ENCODE results near the gene B4GALNT4. TPM values are rescaled to one million over a fixed set of nuclear protein-coding genes. Genes with fewer than 3 reads are reported as not detected.

Gene B4GALNT4
- total and polyA plus RNA-seq, 2 of the 13 experiments (the other 11 are each of a cell fraction or from before 2014, with no cell fraction given), result 30.5 to 50.1 TPM

DNA sequence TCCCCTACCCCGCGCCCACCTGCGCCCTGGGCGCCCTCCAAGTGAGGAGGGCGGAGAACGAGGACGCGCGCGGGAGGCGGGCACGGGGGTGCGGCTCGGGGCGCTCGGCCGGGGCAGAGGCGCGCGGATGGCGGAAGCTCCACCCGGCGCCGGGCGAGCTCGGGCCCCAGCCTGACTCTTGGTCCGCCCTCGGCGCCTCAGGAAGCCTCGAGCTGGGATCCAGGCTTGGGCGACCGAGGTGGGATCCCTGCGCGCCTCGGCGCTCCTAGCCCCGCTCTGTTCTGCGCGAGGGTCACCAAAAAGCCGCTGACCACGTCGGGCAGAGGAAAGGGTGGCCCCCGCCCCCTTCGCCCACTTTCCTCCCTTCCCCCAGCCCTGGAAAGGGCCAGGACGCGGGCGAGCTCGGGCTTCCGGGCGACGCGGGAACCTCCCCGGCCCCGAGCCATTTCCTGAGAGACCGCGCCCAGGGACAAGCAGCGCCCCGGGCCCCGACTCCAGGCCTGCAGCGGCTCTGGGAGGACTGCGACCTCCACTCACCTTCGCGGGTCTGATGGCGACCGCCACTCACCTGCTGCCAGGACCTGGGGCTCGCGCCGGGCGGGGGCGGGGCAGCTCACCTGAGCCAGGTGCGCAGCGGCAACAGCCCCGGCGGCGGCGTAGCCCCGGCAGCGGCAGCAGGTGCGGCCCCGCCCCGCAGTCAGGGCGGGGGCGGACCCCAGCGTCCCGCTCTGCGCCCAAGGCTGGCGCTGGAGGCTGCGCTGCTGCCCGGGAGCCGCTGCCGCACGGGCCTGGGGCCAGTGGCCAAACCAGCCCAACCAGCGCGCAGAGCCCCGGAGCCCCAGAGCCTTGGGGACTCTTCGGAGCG, 47.7 kb downstream of the B4GALNT4 start (continued):
- TF ChIP-seq ZBTB26 (CRISPR knock-in tag; IDR thresholded peaks at IDR 0.05; ENCODE audit: borderline replicate concordance) (no peak), ZNF777 (CRISPR knock-in tag; IDR thresholded peaks at IDR 0.05) (peak; percentile 51), SMAD1 (CRISPR knock-in tag; IDR thresholded peaks at IDR 0.05; ENCODE audit: borderline replicate concordance, low read depth) (no peak; the same call in 1 of the 2 replicates), JUND (CRISPR knock-in tag; IDR thresholded peaks at IDR 0.05) (no peak), ZNF556 (CRISPR knock-in tag; IDR thresholded peaks at IDR 0.05; ENCODE audit: borderline replicate concordance) (peak; percentile 57; the same call in 1 of the 2 replicates), ZNF704 (CRISPR knock-in tag; IDR thresholded peaks at IDR 0.05; ENCODE audit: borderline replicate concordance) (no peak), SALL2 (CRISPR knock-in tag; IDR thresholded peaks at IDR 0.05) (0 out of 2 replicates have a peak, but pooled peaks have one; percentile 31)
- TF ChIP-seq, protein P1, sequence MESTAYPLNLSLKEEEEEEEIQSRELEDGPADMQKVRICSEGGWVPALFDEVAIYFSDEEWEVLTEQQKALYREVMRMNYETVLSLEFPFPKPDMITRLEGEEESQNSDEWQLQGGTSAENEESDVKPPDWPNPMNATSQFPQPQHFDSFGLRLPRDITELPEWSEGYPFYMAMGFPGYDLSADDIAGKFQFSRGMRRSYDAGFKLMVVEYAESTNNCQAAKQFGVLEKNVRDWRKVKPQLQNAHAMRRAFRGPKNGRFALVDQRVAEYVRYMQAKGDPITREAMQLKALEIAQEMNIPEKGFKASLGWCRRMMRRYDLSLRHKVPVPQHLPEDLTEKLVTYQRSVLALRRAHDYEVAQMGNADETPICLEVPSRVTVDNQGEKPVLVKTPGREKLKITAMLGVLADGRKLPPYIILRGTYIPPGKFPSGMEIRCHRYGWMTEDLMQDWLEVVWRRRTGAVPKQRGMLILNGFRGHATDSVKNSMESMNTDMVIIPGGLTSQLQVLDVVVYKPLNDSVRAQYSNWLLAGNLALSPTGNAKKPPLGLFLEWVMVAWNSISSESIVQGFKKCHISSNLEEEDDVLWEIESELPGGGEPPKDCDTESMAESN (CRISPR knock-in tag; conservative IDR thresholded peaks at IDR 0.05), result 0 out of 2 replicates have a peak, but pooled peaks have one; percentile 11
- TF ChIP-seq, protein P2, sequence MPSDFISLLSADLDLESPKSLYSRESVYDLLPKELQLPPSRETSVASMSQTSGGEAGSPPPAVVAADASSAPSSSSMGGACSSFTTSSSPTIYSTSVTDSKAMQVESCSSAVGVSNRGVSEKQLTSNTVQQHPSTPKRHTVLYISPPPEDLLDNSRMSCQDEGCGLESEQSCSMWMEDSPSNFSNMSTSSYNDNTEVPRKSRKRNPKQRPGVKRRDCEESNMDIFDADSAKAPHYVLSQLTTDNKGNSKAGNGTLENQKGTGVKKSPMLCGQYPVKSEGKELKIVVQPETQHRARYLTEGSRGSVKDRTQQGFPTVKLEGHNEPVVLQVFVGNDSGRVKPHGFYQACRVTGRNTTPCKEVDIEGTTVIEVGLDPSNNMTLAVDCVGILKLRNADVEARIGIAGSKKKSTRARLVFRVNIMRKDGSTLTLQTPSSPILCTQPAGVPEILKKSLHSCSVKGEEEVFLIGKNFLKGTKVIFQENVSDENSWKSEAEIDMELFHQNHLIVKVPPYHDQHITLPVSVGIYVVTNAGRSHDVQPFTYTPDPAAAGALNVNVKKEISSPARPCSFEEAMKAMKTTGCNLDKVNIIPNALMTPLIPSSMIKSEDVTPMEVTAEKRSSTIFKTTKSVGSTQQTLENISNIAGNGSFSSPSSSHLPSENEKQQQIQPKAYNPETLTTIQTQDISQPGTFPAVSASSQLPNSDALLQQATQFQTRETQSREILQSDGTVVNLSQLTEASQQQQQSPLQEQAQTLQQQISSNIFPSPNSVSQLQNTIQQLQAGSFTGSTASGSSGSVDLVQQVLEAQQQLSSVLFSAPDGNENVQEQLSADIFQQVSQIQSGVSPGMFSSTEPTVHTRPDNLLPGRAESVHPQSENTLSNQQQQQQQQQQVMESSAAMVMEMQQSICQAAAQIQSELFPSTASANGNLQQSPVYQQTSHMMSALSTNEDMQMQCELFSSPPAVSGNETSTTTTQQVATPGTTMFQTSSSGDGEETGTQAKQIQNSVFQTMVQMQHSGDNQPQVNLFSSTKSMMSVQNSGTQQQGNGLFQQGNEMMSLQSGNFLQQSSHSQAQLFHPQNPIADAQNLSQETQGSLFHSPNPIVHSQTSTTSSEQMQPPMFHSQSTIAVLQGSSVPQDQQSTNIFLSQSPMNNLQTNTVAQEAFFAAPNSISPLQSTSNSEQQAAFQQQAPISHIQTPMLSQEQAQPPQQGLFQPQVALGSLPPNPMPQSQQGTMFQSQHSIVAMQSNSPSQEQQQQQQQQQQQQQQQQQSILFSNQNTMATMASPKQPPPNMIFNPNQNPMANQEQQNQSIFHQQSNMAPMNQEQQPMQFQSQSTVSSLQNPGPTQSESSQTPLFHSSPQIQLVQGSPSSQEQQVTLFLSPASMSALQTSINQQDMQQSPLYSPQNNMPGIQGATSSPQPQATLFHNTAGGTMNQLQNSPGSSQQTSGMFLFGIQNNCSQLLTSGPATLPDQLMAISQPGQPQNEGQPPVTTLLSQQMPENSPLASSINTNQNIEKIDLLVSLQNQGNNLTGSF (CRISPR knock-in tag; IDR thresholded peaks at IDR 0.05), result no peak
- TF ChIP-seq, protein P3, sequence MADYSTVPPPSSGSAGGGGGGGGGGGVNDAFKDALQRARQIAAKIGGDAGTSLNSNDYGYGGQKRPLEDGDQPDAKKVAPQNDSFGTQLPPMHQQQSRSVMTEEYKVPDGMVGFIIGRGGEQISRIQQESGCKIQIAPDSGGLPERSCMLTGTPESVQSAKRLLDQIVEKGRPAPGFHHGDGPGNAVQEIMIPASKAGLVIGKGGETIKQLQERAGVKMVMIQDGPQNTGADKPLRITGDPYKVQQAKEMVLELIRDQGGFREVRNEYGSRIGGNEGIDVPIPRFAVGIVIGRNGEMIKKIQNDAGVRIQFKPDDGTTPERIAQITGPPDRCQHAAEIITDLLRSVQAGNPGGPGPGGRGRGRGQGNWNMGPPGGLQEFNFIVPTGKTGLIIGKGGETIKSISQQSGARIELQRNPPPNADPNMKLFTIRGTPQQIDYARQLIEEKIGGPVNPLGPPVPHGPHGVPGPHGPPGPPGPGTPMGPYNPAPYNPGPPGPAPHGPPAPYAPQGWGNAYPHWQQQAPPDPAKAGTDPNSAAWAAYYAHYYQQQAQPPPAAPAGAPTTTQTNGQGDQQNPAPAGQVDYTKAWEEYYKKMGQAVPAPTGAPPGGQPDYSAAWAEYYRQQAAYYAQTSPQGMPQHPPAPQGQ (CRISPR knock-in tag; IDR thresholded peaks at IDR 0.05; ENCODE audit: borderline replicate concordance), result no peak
